K562 (cell line): ENCODE data around the gene SMURF1. TPM values are rescaled to one million over a fixed set of nuclear protein-coding genes. Genes with fewer than 3 reads are reported as not detected.

Source experiments
- ATAC-seq: fragments of 200-7000 bp; cut with Tn5 transposase; 3 replicates; pipeline ENCODE4 v1.9.1; 2020; ENCODE audit warnings: moderate library complexity
- BruUV-seq: library from RNA; stranded (reverse); fragments of 400-500 nt; replicated peaks from 2 replicates; lab custom pipeline; 2021; lab: Mats Ljungman, UMichigan
- CTCF ChIA-PET: fragments of 300-600 bp; formaldehyde crosslinking; extraction: SDS; loops from one replicate; lab custom pipeline; 2021; ENCODE audit warnings: low intra/inter-chr PET ratio; lab: Yijun Ruan, JAX
- POLR2A ChIA-PET: fragments of 300-600, 350-650 bp; sonication (Branson Sonifier 250); formaldehyde crosslinking; extraction: SDS; loops from one replicate; lab custom pipeline; 2021; ENCODE audit warnings: antibody characterized with exemption, inconsistent platforms; lab: Yijun Ruan, JAX
- DNase-seq, 4 experiments: peaks; one replicate each; pipeline versions ENCODE4 v3.0.0 to v3.0.0-alpha.2; 2011 to 2018; ENCODE audit warnings: low spot score in 3 of 4, mixed read lengths in 3 of 4; ENCODE audit errors: extremely low read depth in 1 of 4
- FAIRE-seq: peaks from 2 replicates; lab custom pipeline; 2011; peaks lifted over from hg19 to GRCh38; lab: Jason Lieb, UNC
- H2AFZ ChIP-seq: 2 replicates; pipeline ENCODE4 v1.6.0; 2011; ENCODE audit warnings: low read depth, low read length, control low read depth, inconsistent platforms
- H3K27ac ChIP-seq: fragments of 200-600 bp; 3 replicates; pipeline ENCODE4 v1.8.0; 2011; ENCODE audit warnings: low read depth, mild to moderate bottlenecking, control low read depth, inconsistent platforms, low read length, moderate library complexity, mixed read lengths; ENCODE audit errors: extremely low read depth
- H3K27me3 ChIP-seq, 2 experiments: fragments of 300-600 bp in 1 of 2; 2 replicates in 1 of 2; 3 replicates in 1 of 2; pipeline versions ENCODE4 v1.6.0 to v1.8.0; 2011; ENCODE audit warnings: inconsistent platforms in 2 of 2, low read length in 2 of 2, mild to moderate bottlenecking in 1 of 2, mixed read lengths in 1 of 2, moderate library complexity in 1 of 2; ENCODE audit not compliant: control insufficient read depth in 2 of 2, insufficient read depth in 2 of 2
- H3K36me3 ChIP-seq: fragments of 300-600 bp; 3 replicates; pipeline ENCODE4 v1.8.0; 2011; ENCODE audit warnings: mild to moderate bottlenecking, low read length, inconsistent platforms; ENCODE audit not compliant: control insufficient read depth, insufficient read depth
- H3K4me1 ChIP-seq, 2 experiments: fragments of 200-600 bp in 1 of 2; replicated peaks in 1 of 2; 2 replicates in 1 of 2; 3 replicates in 1 of 2; pipeline versions ENCODE4 v1.5.1 to v1.8.0; 2011; ENCODE audit warnings: inconsistent platforms in 2 of 2, low read length in 2 of 2, mild to moderate bottlenecking in 1 of 2, mixed read lengths in 1 of 2, moderate library complexity in 1 of 2; ENCODE audit not compliant: control insufficient read depth in 2 of 2, insufficient read depth in 2 of 2
- H3K4me2 ChIP-seq: 2 replicates; pipeline ENCODE4 v1.6.1; 2011; ENCODE audit warnings: low read length, control low read depth, inconsistent platforms, mixed read lengths; ENCODE audit not compliant: insufficient read depth
- H3K4me3 ChIP-seq: fragments of 200-600 bp; sonication (generic), shearing (Covaris generic); 2 replicates; pipeline ENCODE4 v1.5.1; 2016; ENCODE audit warnings: control low read depth, inconsistent platforms
- H3K79me2 ChIP-seq: fragments of 200-600 bp; 3 replicates; pipeline ENCODE4 v1.8.0; 2011; ENCODE audit warnings: low read length, inconsistent platforms; ENCODE audit not compliant: control insufficient read depth, insufficient read depth
- H3K9ac ChIP-seq, 2 experiments: 2 replicates each; pipeline versions ENCODE4 v1.6.0 to v1.6.1; 2011; ENCODE audit warnings: low read depth in 2 of 2, low read length in 2 of 2, control low read depth in 1 of 2, inconsistent platforms in 1 of 2, mild to moderate bottlenecking in 1 of 2, mixed read lengths in 1 of 2; ENCODE audit not compliant: insufficient read depth in 1 of 2
- H3K9me1 ChIP-seq: one replicate; pipeline ENCODE4 v1.6.0; 2011; ENCODE audit warnings: inconsistent platforms, mild to moderate bottlenecking, low read length, moderate library complexity; ENCODE audit not compliant: control insufficient read depth, insufficient read depth
- H3K9me3 ChIP-seq: replicated peaks from 2 replicates; pipeline ENCODE4 v1.5.1; 2011; ENCODE audit warnings: low read depth, low read length, inconsistent platforms; ENCODE audit not compliant: control insufficient read depth, insufficient read depth
- H4K20me1 ChIP-seq: replicated peaks from 2 replicates; pipeline ENCODE4 v1.6.1; 2011; ENCODE audit warnings: low read length, inconsistent platforms, mixed read lengths; ENCODE audit not compliant: control insufficient read depth, insufficient read depth
- BCLAF1 ChIP-seq, 2 experiments: fragments of 450-650 bp in 1 of 2; IDR thresholded peaks; 2 replicates each; pipeline ENCODE4 v1.6.1; 2011 to 2017; ENCODE audit warnings: low read depth in 2 of 2, antibody characterized with exemption in 1 of 2, borderline replicate concordance in 1 of 2, low read length in 1 of 2, mild to moderate bottlenecking in 1 of 2, mixed read lengths in 1 of 2; ENCODE audit not compliant: control insufficient read depth in 1 of 2
- BDP1 ChIP-seq: IDR thresholded peaks from 3 replicates; pipeline ENCODE4 v1.6.1; 2011; ENCODE audit not compliant: insufficient read length, insufficient read depth
- CTCF ChIP-seq, 3 experiments: IDR thresholded peaks in 2 of 3; conservative IDR thresholded peaks in 1 of 3; 2 replicates each; pipeline ENCODE4 v1.5.1; 2011 to 2012; ENCODE audit warnings: low read length in 3 of 3, mild to moderate bottlenecking in 3 of 3, control low read depth in 2 of 3, improper control_type of control experiment in 1 of 3, inconsistent platforms in 1 of 3, low read depth in 1 of 3, mixed read lengths in 1 of 3, moderate library complexity in 1 of 3; ENCODE audit not compliant: insufficient read depth in 2 of 3
- DPF2 ChIP-seq: fragments of 450-650 bp; IDR thresholded peaks from 2 replicates; pipeline ENCODE4 v1.6.1; 2016
- KDM2B ChIP-seq: fragments of 250-450 bp; sonication (Bioruptor Pico); IDR thresholded peaks from 2 replicates; pipeline ENCODE4 v1.8.0; 2021; ENCODE audit warnings: mild to moderate bottlenecking, moderate library complexity
- POLR2G ChIP-seq: fragments of 200-400 bp; formaldehyde crosslinking; IDR thresholded peaks from 2 replicates; pipeline ENCODE4 v1.6.1; 2017; ENCODE audit warnings: low read depth, mild to moderate bottlenecking, antibody characterized with exemption, low read length, moderate library complexity
- ZNF140 ChIP-seq: fragments of 250-450 bp; sonication (Bioruptor Pico); IDR thresholded peaks from 2 replicates; pipeline ENCODE4 v1.8.0; 2021; ENCODE audit warnings: moderate library complexity, mild to moderate bottlenecking, inconsistent platforms
- ZNF354B ChIP-seq: fragments of 250-450 bp; sonication (Bioruptor Pico); IDR thresholded peaks from 2 replicates; pipeline ENCODE4 v1.4.0; 2020
- WGBS: fragments of 100-300 bp; shearing (Covaris generic); methylation state at CpG from one replicate; pipeline ENCODE4 v1.1.6; 2016; ENCODE audit warnings: low coverage, mixed read lengths; ENCODE audit not compliant: insufficient coverage; ENCODE audit errors: missing lambda C conversion rate; 5-methylcytosine and 5-hydroxymethylcytosine counted together
- in situ Hi-C: fragments of 300-500 bp; cut with MboI; formaldehyde crosslinking; loops from 4 replicates; pipeline ENCODE4 v1.15.0; 2018; ENCODE audit warnings: inconsistent platforms, mixed read lengths
- intact Hi-C: fragments of 100-400 bp; cut with micrococcal nuclease; formaldehyde crosslinking; loops from 2 replicates; pipeline ENCODE4 v1.14.2; 2022
- polyA plus RNA-seq, 8 experiments: library from polyadenylated mRNA; depleted of rRNA in 4 of 8; stranded (reverse) in 5 of 8; unstranded in 3 of 8; fragments of >200 nt; fragmentation: Nextera tagmentation in 2 of 8; fragmentation: Illumina TruSeq in 1 of 8; extraction: Ambion mirVana in 2 of 8; extraction: Trizol in 1 of 8; gene quantifications; 2 replicates each; pipeline versions ENCODE4 v1.2.1 to v1.2.3, GENCODE V29; 2011 to 2014; ENCODE audit warnings: inconsistent platforms in 1 of 8, missing spikeins in 1 of 8
- total RNA-seq, 7 experiments: library from RNA; depleted of rRNA in 6 of 7; stranded (reverse); fragments of >200 nt in 6 of 7; fragmentation: Illumina TruSeq in 2 of 7; extraction: Trizol in 2 of 7; gene quantifications; 2 replicates each; pipeline versions ENCODE4 v1.2.1 to v1.2.3, GENCODE V29; 2011 to 2021; ENCODE audit warnings: low replicate concordance in 1 of 7

The SMURF1 gene
- total and polyA plus RNA-seq, 9 of the 15 experiments (the other 6 are each of a cell fraction or from before 2014, with no cell fraction given): 1.0 to 20.1 (median 12.6) TPM

- ChIA-PET CTCF (no interaction called here), POLR2A (no interaction called here)
- TF ChIP-seq KDM2B (CRISPR knock-in tag): no peak
- TF ChIP-seq BCLAF1 (IDR thresholded peaks at IDR 0.05; ENCODE audit: borderline replicate concordance in 1 of 2, control insufficient read depth in 1 of 2, low read depth in 2 of 2, low read length in 1 of 2): no peak
- no peak for TF ChIP-seq DPF2
- no peak for TF ChIP-seq BDP1
- TF ChIP-seq CTCF (IDR thresholded peaks at IDR 0.05 in 2 of 3, conservative IDR thresholded peaks at IDR 0.05 in 1 of 3; ENCODE audit: insufficient read depth in 2 of 3, low read depth in 1 of 3, low read length in 3 of 3): peak; percentile 18 to 29 (median 27); a peak in 2 of 6 replicates
- peak; percentile 43 for TF ChIP-seq POLR2G
- no peak for TF ChIP-seq ZNF140 (CRISPR knock-in tag)
- TF ChIP-seq ZNF354B (CRISPR knock-in tag): no peak
- Histone ChIP-seq H3K79me2 (no peaks in the 10 kb centered on the region), H3K4me3 (no peak overlapping the region), H3K27me3 (no peaks in the 10 kb centered on the region), H3K36me3 (peaks cover 92% of the 10 kb centered on the region), H3K27ac (no peak overlapping the region), H2AFZ (no peak overlapping the region), H3K9ac (no peak overlapping the region), H3K9me3 (no peaks in the 10 kb centered on the region), H4K20me1 (no peaks in the 10 kb centered on the region), H3K4me2 (no peak overlapping the region), H3K4me1 (no peaks in the 10 kb centered on the region), H3K9me1 (no peaks in the 10 kb centered on the region)
- DNase-seq: peak in 3 of 4 experiments; percentile 7 to 37 (median 35)
- intact Hi-C loops: no loop called here
- WGBS: 91% methylated on average over 32 of the region's 32 CpGs
- FAIRE-seq: peak; percentile 32
- peak; percentile 51; the same call in 1 of the 3 replicates for ATAC-seq
- in situ Hi-C loops: no loop called here
- no TSS peak for BruUV-seq
These were observed 150.6 kb downstream of the SMURF1 start for GRCh38 chr7:98993024-98993897.
